GM12892 (cell line): Measurements from ENCODE around the gene OTULIN.

Source experiments
- POLR2A ChIP-seq: IDR thresholded peaks from 2 replicates; pipeline ENCODE4 v1.6.1; 2011; ENCODE audit warnings: low read depth, low read length, control low read depth
- POLR2AphosphoS5 ChIP-seq: IDR thresholded peaks from 2 replicates; pipeline ENCODE4 v1.6.1; 2011; ENCODE audit warnings: low read depth, low read length, control low read depth

DNA sequence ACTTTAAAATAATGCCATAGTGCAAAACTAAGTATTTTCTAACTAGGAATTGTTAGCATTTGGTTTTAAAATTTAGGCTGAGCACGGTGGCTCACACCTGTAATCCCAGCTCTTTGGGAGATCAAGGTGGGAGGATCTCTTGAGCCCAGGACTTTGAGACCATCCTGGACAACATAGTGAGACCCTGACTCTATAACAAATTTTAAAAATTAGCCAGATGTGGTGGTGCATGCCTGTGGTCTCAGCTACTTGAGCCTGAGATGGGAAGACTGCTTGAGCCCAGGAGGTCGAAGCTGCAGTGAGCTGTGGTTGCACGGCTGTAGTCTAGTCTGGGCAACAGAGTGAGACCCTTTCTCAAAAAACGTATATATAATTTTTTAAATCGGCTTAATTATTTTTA, 4.9 kb downstream of the OTULIN start:
- no peak for TF ChIP-seq POLR2A
- TF ChIP-seq POLR2AphosphoS5 = no peak
